ENCODE measurements around the gene MEX3D. TPM values are rescaled to one million over a fixed set of nuclear protein-coding genes. Genes with fewer than 3 reads are reported as not detected.

MEX3D gene
- total and polyA plus RNA-seq, 5 donors from 2014 or later = 0.21 to 3.6 TPM; not detected in 3

DNA sequence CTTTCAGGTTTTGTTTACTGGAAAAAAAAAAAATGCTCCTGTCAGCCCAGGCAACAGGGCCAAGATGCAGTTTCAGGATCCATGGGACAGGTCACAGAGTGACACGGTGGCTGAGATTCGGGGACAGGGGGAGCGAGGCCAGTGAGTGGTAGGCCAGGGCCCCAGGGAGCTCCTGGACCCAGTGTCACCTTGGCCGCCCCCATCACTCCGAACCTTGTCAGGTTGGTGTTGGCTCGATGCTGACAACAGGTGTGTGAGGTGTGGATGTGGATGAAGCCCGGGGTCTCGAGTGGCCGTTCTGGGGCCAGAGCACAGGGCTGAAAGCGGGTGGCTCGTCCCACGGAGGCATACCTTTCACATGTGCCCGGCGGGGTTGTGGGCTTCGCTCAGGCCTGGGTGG, 43.2 kb upstream of the MEX3D start:
- Mint-ChIP-seq H3K27me3 (no peaks in the 10 kb centered on the region), H3K4me3 (no peak overlapping the region), H3K27ac (no peak overlapping the region), H3K9me3 (no peaks in the 10 kb centered on the region), H3K4me1 (peaks cover 0 to 24% (median 11%) of the 10 kb centered on the region in 4 donors), H3K36me3 (peaks cover 7% of the 10 kb centered on the region)
- H3K27me3 ChIP-seq (ENCODE audit: control insufficient read depth, insufficient read depth, low read length) = no peaks in the 10 kb centered on the region
- no peak for ATAC-seq (ENCODE audit: low read depth in 2 of 2)
- no peak overlapping the region for H3K27ac ChIP-seq (ENCODE audit: insufficient read depth, low read length, poor library complexity, severe bottlenecking)
- no peak for DNase-seq
- no peak overlapping the region for H3K4me3 ChIP-seq (ENCODE audit: low read depth, low read length)
- no peaks in the 10 kb centered on the region for H3K9me3 ChIP-seq (ENCODE audit: control insufficient read depth in 2 of 2, low read length in 2 of 2)
- peaks cover 29% of the 10 kb centered on the region for H3K36me3 ChIP-seq (ENCODE audit: control insufficient read depth, insufficient read depth, low read length)
- H3K4me1 ChIP-seq (ENCODE audit: control insufficient read depth, insufficient read depth, low read length, poor library complexity, severe bottlenecking) = peaks cover 24% of the 10 kb centered on the region

DNA sequence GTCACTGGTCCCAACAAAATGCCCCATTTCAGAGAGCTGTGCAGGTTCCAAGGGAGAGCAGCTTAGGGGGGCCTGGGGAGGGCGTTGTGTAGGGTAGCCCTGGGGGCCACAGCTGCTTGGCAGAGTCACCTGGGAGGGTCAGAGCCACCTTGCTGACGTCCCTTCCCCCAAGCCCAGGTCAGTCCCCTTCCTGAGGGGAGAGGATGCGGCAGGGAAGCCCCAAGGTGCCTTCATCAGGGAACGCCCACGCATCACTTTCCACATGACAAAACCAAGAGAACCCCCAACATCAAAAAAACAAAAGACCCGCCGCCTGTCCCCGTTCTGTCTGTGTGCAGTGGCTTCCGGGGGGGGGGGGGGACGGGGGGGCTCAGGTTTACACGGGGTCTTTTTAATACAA, 42.5 kb upstream of the MEX3D start:
- no peak overlapping the region for H3K4me3 ChIP-seq (ENCODE audit: low read depth, low read length)
- H3K4me1 ChIP-seq (ENCODE audit: control insufficient read depth, insufficient read depth, low read length, poor library complexity, severe bottlenecking) = peaks cover 32% of the 10 kb centered on the region
- peaks cover 1 to 30% (median 16%) of the 10 kb centered on the region in 4 donors for H3K4me1 Mint-ChIP-seq
- DNase-seq (no peak), ATAC-seq (ENCODE audit: low read depth in 2 of 2) (no peak)
- no peaks in the 10 kb centered on the region for H3K9me3 ChIP-seq (ENCODE audit: control insufficient read depth in 2 of 2, low read length in 2 of 2)
- no peaks in the 10 kb centered on the region for H3K9me3 Mint-ChIP-seq
- H3K27ac ChIP-seq (ENCODE audit: insufficient read depth, low read length, poor library complexity, severe bottlenecking) = no peak overlapping the region
- H3K4me3 Mint-ChIP-seq = no peak overlapping the region
- H3K36me3 Mint-ChIP-seq = peaks cover 4% of the 10 kb centered on the region
- H3K27me3 Mint-ChIP-seq = no peaks in the 10 kb centered on the region
- no peak overlapping the region for H3K27ac Mint-ChIP-seq
- H3K36me3 ChIP-seq (ENCODE audit: control insufficient read depth, insufficient read depth, low read length) = peaks cover 24% of the 10 kb centered on the region
- H3K27me3 ChIP-seq (ENCODE audit: control insufficient read depth, insufficient read depth, low read length) = no peaks in the 10 kb centered on the region

DNA sequence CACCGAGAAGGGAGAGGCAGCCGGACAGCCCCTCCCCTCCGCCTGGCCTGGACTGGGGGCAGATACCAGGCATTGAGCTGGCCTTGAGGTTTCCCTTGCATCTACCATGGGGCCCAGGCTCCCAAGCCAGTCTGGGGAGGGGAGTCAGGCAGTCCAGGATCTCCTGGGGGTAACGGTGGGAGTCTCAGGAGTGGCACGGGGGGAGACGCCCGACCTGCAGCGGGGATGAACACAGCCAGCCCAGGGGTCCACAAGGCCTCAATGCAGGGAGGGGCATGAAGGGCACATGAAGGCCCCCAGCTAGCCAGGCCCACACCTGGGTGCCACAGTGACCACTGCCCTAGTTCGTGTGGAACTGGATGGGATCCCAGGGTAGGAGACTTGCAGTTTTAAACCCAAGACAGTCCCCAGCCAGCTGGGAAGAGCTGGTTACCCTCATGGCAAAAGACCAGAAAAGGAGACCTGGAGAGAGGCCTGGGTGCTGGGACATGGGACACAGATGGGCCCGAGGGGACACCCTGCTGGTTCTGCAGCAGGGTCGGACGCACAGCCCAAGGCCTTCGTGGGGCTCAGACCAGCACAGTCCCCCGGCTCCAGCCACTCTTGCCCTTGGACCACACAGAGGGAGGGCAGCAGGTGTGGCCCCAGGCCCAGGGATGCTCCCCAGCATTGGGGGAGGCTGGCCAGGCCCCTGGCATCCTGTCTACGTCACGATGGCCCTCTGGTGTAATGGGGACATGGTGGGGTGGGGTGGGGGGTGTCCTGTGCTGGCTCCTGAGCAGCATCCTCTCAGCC, 41.8 kb upstream of the MEX3D start:
- peaks cover 21% of the 10 kb centered on the region for H3K36me3 ChIP-seq (ENCODE audit: control insufficient read depth, insufficient read depth, low read length)
- no peaks in the 10 kb centered on the region for H3K9me3 Mint-ChIP-seq
- H3K27ac ChIP-seq (ENCODE audit: insufficient read depth, low read length, poor library complexity, severe bottlenecking) = peak overlapping the region; percentile 51

DNA sequence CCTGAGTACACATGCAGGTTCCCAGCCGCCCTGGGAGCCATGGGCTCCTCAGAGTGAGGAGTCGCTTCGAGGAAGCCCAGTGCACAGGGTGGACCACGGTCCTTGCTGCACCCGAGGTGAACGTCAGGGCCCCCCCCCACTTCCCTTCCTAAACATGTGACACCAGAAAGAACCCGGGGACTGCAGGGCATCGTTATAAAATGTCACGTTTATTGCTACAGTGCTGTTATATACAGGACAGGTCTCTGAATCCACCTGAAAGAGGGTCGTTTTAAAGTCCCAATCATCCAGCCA, 40.9 kb upstream of the MEX3D start:
- Histone ChIP-seq H3K27me3 (ENCODE audit: control insufficient read depth, insufficient read depth, low read length) (no peaks in the 10 kb centered on the region), H3K9me3 (ENCODE audit: control insufficient read depth in 2 of 2, low read length in 2 of 2) (no peaks in the 10 kb centered on the region), H3K36me3 (ENCODE audit: control insufficient read depth, insufficient read depth, low read length) (peaks cover 17% of the 10 kb centered on the region), H3K4me3 (ENCODE audit: low read depth, low read length) (peak overlapping the region; percentile 41), H3K27ac (ENCODE audit: insufficient read depth, low read length, poor library complexity, severe bottlenecking) (peak overlapping the region; percentile 51), H3K4me1 (ENCODE audit: control insufficient read depth, insufficient read depth, low read length, poor library complexity, severe bottlenecking) (peaks cover 43% of the 10 kb centered on the region)
- peak in 2 of 3 donors; percentile 23 to 37 for DNase-seq
- H3K9me3 Mint-ChIP-seq = no peaks in the 10 kb centered on the region
- no peaks in the 10 kb centered on the region for H3K27me3 Mint-ChIP-seq
- peaks cover 4 to 39% (median 22%) of the 10 kb centered on the region in 4 donors for H3K4me1 Mint-ChIP-seq
- H3K36me3 Mint-ChIP-seq = peaks cover 4% of the 10 kb centered on the region
- H3K4me3 Mint-ChIP-seq = peak overlapping the region; percentile 70 to 100 (median 88)
- no peak for ATAC-seq (ENCODE audit: low read depth in 2 of 2)
- peak overlapping the region in 2 of 3 donors; percentile 82 to 86 for H3K27ac Mint-ChIP-seq

More for the DNA sequence above, 41.8 kb upstream of the MEX3D start:
- Mint-ChIP-seq H3K36me3 (peaks cover 4% of the 10 kb centered on the region), H3K27me3 (no peaks in the 10 kb centered on the region), H3K4me1 (peaks cover 4 to 32% (median 19%) of the 10 kb centered on the region in 4 donors), H3K27ac (peak overlapping the region in 2 of 3 donors; percentile 41 to 59), H3K4me3 (peak overlapping the region in 1 of 4 donors; percentile 82)
- Histone ChIP-seq H3K4me3 (ENCODE audit: low read depth, low read length) (no peak overlapping the region), H3K9me3 (ENCODE audit: control insufficient read depth in 2 of 2, low read length in 2 of 2) (no peaks in the 10 kb centered on the region), H3K4me1 (ENCODE audit: control insufficient read depth, insufficient read depth, low read length, poor library complexity, severe bottlenecking) (peaks cover 35% of the 10 kb centered on the region), H3K27me3 (ENCODE audit: control insufficient read depth, insufficient read depth, low read length) (no peaks in the 10 kb centered on the region)
- ATAC-seq (ENCODE audit: low read depth in 2 of 2) (no peak), DNase-seq (no peak)

DNA sequence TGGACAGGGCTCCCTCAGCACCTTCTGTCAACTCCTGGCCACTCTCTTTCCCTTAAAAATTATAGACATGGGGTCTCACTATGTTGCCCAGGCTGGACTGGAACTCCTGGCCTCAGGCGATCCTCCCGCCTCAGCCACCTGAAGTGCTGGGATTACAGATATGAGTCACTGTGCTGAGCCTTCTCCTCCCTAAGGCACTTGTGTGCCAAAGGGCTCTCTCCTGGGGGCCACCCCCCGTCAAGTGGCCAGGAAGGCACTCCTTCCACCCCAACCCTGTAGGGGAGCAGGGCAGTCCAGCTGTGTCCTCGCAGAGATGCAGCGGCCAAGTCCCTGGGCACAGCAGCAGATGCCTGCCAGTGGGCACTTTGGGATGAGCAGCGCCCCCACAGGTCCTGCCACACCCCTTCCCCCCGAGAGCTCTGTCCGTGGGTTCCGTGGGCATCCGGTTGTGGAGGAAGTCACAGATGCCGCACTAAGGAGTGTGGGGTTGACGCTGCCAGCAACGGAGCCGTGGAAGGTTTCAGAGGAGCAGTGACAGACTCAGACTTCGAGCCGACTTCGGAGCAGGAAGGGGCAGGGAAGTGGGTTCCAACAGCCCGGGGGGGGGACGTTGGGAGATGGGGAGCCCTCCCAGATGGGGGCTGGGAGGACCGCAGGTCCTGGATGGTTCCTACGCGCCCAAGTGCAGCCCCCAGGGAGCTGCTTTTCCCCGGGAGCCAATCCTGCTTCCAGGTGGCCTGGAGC, 40.4 kb upstream of the MEX3D start:
- ATAC-seq (ENCODE audit: low read depth in 2 of 2) (no peak), DNase-seq (peak in 2 of 3 donors; percentile 33 to 41)
- H3K27me3 Mint-ChIP-seq = no peaks in the 10 kb centered on the region
- H3K27ac Mint-ChIP-seq = peak overlapping the region; percentile 77 to 87 (median 86)
- no peaks in the 10 kb centered on the region for H3K9me3 Mint-ChIP-seq
- Histone ChIP-seq H3K4me3 (ENCODE audit: low read depth, low read length) (peak overlapping the region; percentile 26), H3K9me3 (ENCODE audit: control insufficient read depth in 2 of 2, low read length in 2 of 2) (no peaks in the 10 kb centered on the region), H3K4me1 (ENCODE audit: control insufficient read depth, insufficient read depth, low read length, poor library complexity, severe bottlenecking) (peaks cover 48% of the 10 kb centered on the region), H3K27me3 (ENCODE audit: control insufficient read depth, insufficient read depth, low read length) (no peaks in the 10 kb centered on the region), H3K27ac (ENCODE audit: insufficient read depth, low read length, poor library complexity, severe bottlenecking) (peak overlapping the region; percentile 51), H3K36me3 (ENCODE audit: control insufficient read depth, insufficient read depth, low read length) (peaks cover 17% of the 10 kb centered on the region)
- peaks cover 3% of the 10 kb centered on the region for H3K36me3 Mint-ChIP-seq
- H3K4me1 Mint-ChIP-seq = peaks cover 4 to 45% (median 24%) of the 10 kb centered on the region in 4 donors
- H3K4me3 Mint-ChIP-seq = peak overlapping the region; percentile 88 to 100 (median 90)

DNA sequence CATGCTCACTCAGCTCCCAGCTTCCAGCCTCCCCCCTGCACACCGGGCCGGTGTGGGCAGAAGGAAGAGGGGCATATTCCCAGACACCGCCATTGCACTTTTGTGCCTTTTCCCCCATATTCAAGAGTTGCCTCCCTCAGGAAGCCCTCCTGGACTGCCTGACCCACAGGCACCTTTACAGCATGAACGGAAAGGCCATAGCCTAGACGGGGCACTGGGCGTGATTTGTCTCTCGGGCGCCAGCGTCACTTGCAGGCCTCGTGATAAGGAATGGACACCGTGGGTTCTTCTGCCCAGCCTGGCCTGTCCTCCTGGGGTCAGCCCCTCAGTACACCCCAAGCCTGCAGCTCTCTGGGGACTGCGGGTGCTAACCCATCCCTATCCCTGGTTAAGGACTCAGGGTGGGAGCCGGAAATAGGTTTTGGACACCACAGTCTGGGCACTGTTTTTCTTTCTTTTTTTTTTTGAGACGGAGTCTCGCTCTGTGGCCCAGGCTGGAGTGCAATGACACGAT, 38.1 kb upstream of the MEX3D start:
- H3K4me1 ChIP-seq (ENCODE audit: control insufficient read depth, insufficient read depth, low read length, poor library complexity, severe bottlenecking) = peaks cover 59% of the 10 kb centered on the region
- H3K9me3 ChIP-seq (ENCODE audit: control insufficient read depth in 2 of 2, low read length in 2 of 2) = no peaks in the 10 kb centered on the region
- H3K27me3 ChIP-seq (ENCODE audit: control insufficient read depth, insufficient read depth, low read length) = no peaks in the 10 kb centered on the region
- H3K4me3 ChIP-seq (ENCODE audit: low read depth, low read length) = peak overlapping the region; percentile 91
- peaks cover under 1% of the 10 kb centered on the region for H3K36me3 ChIP-seq (ENCODE audit: control insufficient read depth, insufficient read depth, low read length)
- peak overlapping the region; percentile 98 to 100 (median 99) for H3K4me3 Mint-ChIP-seq
- peak overlapping the region; percentile 92 for H3K27ac ChIP-seq (ENCODE audit: insufficient read depth, low read length, poor library complexity, severe bottlenecking)
- no peaks in the 10 kb centered on the region for H3K9me3 Mint-ChIP-seq
- H3K27ac Mint-ChIP-seq = peak overlapping the region; percentile 98 to 99 (median 98)
- peaks cover 4 to 61% (median 30%) of the 10 kb centered on the region in 4 donors for H3K4me1 Mint-ChIP-seq
- no peaks in the 10 kb centered on the region for H3K27me3 Mint-ChIP-seq
- ATAC-seq (ENCODE audit: low read depth in 2 of 2) (no peak), DNase-seq (no peak)
- H3K36me3 Mint-ChIP-seq = peaks cover 7% of the 10 kb centered on the region

DNA sequence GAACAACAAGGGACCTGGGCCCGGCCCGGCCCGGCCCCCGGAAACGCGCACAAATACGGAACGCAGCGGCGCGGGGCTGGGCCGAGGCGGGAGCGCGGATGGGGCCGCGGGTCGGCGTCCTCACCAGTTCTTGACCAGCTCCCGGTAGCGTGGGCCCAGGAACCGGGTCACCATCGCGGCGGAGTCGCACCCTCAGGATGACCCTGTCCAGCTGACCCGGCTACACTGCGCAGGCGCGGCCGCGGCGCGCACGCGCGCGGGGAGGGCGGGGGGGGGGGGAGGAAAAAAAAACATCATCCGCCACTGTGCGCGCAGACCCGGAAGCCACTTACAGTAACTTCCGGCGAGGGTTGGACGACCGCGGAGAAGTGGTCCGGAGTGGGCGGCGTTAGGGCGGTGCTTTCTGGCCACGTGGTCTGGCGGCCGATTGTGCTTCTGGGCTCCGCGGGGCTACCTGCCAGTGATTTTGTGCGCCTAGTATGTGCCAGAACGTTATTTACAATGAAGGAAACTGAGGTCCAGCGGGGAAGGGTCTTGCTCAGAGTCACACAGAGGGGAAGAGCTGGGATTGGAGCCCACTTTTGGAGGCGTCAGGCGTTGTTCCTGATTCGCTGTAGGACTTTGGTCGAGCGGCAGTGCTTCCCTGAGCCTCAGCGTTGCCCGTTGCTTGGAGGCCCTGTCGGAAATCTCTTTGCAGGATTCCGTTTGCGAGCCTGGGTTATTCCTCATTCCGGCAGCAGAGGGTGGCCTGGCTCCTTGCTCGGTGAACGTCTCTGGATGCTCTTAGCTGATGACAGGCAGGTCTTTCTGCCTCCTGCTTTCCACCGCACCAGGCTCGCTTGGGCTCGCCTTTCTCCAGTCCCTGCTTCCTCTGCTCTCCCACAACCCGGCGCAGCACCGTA, 37.4 kb upstream of the MEX3D start, which contains the start of gene UQCR11:
Gene UQCR11, minus strand, starts transcription at position 227 of the 902 bp plus-strand sequence. Its CDS starts 53 bp downstream, at position 174.
- H3K4me1 Mint-ChIP-seq = peaks cover 4 to 60% (median 30%) of the 10 kb centered on the region in 4 donors
- H3K27ac ChIP-seq (ENCODE audit: insufficient read depth, low read length, poor library complexity, severe bottlenecking) = peak within 1 kb of the TSS; percentile 92
- H3K27ac Mint-ChIP-seq = peak within 1 kb of the TSS; percentile 98 to 99 (median 98)
- H3K9me3 ChIP-seq (ENCODE audit: control insufficient read depth in 2 of 2, low read length in 2 of 2) = no peaks in the 10 kb centered on the region
- no peaks in the 10 kb centered on the region for H3K27me3 Mint-ChIP-seq
- H3K4me1 ChIP-seq (ENCODE audit: control insufficient read depth, insufficient read depth, low read length, poor library complexity, severe bottlenecking) = peaks cover 59% of the 10 kb centered on the region
- no peaks in the 10 kb centered on the region for H3K36me3 ChIP-seq (ENCODE audit: control insufficient read depth, insufficient read depth, low read length)
- H3K9me3 Mint-ChIP-seq = no peaks in the 10 kb centered on the region
- peaks cover 7% of the 10 kb centered on the region for H3K36me3 Mint-ChIP-seq
- ATAC-seq (ENCODE audit: low read depth in 2 of 2) = peak; percentile 84 to 86
- H3K4me3 Mint-ChIP-seq = peak within 1 kb of the TSS; percentile 98 to 100 (median 99)
- peak; percentile 86 to 95 (median 90) for DNase-seq
- peak within 1 kb of the TSS; percentile 91 for H3K4me3 ChIP-seq (ENCODE audit: low read depth, low read length)
- H3K27me3 ChIP-seq (ENCODE audit: control insufficient read depth, insufficient read depth, low read length) = no peaks in the 10 kb centered on the region

Measured in CD4-positive, CD25-positive, alpha-beta regulatory T cell (primary cell).